Thyroid gland (tissue), 4 donors: ENCODE results near the gene NUP188. TPM values are rescaled to one million over a fixed set of nuclear protein-coding genes. Genes with fewer than 3 reads are reported as not detected.

Experiments
- DNase-seq, 2 donors: peaks; one replicate each; pipeline ENCODE4 v3.0.0-alpha.2; 2019
- H3K27ac ChIP-seq, 3 donors: fragments of 200-600 bp; sonication (generic); 1 replicate in 2 of 3; 2 replicates in 1 of 3; pipeline ENCODE4 v1.5.1; 2016 to 2019; ENCODE audit warnings: mild to moderate bottlenecking in 1 of 3, moderate library complexity in 1 of 3
- H3K27me3 ChIP-seq: fragments of 200-600 bp; sonication (generic); one replicate; pipeline ENCODE4 v1.5.1; 2019
- H3K36me3 ChIP-seq, 2 donors: fragments of 200-600 bp; sonication (generic); one replicate each; pipeline ENCODE4 v1.5.1; 2016 to 2019
- H3K4me1 ChIP-seq, 2 donors: fragments of 200-600 bp; sonication (generic); one replicate each; pipeline ENCODE4 v1.5.1; 2017 to 2019
- H3K4me3 ChIP-seq, 3 donors: fragments of 200-600 bp; sonication (generic); replicated peaks in 1 of 3; 1 replicate in 2 of 3; 2 replicates in 1 of 3; pipeline ENCODE4 v1.5.1; 2016; ENCODE audit warnings: mild to moderate bottlenecking in 1 of 3
- H3K9me3 ChIP-seq: fragments of 200-600 bp; sonication (generic); one replicate; pipeline ENCODE4 v1.5.1; 2017
- POLR2A ChIP-seq, 2 donors: fragments of 450-650 bp; IDR thresholded peaks; one replicate each; pipeline ENCODE4 v1.6.1; 2017; ENCODE audit warnings: antibody characterized with exemption in 2 of 2, mild to moderate bottlenecking in 2 of 2, moderate library complexity in 1 of 2
- WGBS, 2 donors: methylation state at CpG; one replicate each; pipeline ENCODE4 v1.1.5; 2017; 5-methylcytosine and 5-hydroxymethylcytosine counted together
- intact Hi-C: fragments of 100-400 bp; cut with DNase I; formaldehyde crosslinking; loops from one replicate; pipeline ENCODE4 v1.15.1; 2023
- total RNA-seq, 4 donors: library from RNA; depleted of rRNA; stranded (reverse); fragments of >200 nt; gene quantifications; one replicate each; pipeline ENCODE4 v1.2.3, GENCODE V29; 2016
- TF ChIP-seq, protein P1 (sequence below), 6 experiments: fragments of 200-600 bp in 3 of 6; fragments of 450-650 bp in 3 of 6; sonication (generic) in 3 of 6; IDR thresholded peaks; one replicate each; pipeline ENCODE4 v1.5.1; 2016 to 2019; ENCODE audit warnings: antibody characterized with exemption in 6 of 6, mild to moderate bottlenecking in 2 of 6, inconsistent platforms in 1 of 6, moderate library complexity in 1 of 6

NUP188 gene
- total RNA-seq, 4 donors from 2014 or later, result 27.1 to 78.2 (median 35.8) TPM

DNA sequence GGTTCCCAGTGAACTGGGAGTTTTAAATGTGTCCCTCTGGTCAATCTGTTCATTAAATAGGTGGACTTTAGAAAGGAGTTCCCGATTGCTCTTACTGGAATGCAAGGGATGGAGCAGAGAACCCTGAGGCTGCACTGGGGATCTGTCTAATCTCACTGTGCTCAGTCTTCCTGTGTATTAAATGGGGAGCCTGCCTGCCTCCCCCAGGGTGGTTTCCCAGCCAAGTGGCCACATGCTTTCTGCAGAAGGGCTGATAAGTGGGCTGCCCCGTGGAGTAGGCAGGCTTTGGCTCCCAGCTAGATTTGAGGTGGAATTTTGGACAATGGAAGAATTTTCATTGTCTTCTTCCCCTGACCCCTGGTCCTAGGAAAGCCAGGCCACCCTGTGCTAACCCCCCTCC, 40.8 kb upstream of the NUP188 start:
- H3K27me3 ChIP-seq, result no peaks in the 10 kb centered on the region
- no peaks in the 10 kb centered on the region for H3K9me3 ChIP-seq
- H3K36me3 ChIP-seq, result peaks cover 27 to 29% of the 10 kb centered on the region in 2 donors
- TF ChIP-seq POLR2A (IDR thresholded peaks at IDR 0.05), result no peak
- TF ChIP-seq, protein P1, sequence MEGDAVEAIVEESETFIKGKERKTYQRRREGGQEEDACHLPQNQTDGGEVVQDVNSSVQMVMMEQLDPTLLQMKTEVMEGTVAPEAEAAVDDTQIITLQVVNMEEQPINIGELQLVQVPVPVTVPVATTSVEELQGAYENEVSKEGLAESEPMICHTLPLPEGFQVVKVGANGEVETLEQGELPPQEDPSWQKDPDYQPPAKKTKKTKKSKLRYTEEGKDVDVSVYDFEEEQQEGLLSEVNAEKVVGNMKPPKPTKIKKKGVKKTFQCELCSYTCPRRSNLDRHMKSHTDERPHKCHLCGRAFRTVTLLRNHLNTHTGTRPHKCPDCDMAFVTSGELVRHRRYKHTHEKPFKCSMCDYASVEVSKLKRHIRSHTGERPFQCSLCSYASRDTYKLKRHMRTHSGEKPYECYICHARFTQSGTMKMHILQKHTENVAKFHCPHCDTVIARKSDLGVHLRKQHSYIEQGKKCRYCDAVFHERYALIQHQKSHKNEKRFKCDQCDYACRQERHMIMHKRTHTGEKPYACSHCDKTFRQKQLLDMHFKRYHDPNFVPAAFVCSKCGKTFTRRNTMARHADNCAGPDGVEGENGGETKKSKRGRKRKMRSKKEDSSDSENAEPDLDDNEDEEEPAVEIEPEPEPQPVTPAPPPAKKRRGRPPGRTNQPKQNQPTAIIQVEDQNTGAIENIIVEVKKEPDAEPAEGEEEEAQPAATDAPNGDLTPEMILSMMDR (IDR thresholded peaks at IDR 0.05), result no peak
- DNase-seq, result no peak
- H3K4me1 ChIP-seq, result peaks cover 3 to 26% of the 10 kb centered on the region in 2 donors
- H3K27ac ChIP-seq, result no peak overlapping the region
- intact Hi-C loops, result no loop called here
- H3K4me3 ChIP-seq, result no peak overlapping the region
- WGBS, 2 donors, result 60 to 65% methylated on average over 2 of the region's 2 CpGs

DNA sequence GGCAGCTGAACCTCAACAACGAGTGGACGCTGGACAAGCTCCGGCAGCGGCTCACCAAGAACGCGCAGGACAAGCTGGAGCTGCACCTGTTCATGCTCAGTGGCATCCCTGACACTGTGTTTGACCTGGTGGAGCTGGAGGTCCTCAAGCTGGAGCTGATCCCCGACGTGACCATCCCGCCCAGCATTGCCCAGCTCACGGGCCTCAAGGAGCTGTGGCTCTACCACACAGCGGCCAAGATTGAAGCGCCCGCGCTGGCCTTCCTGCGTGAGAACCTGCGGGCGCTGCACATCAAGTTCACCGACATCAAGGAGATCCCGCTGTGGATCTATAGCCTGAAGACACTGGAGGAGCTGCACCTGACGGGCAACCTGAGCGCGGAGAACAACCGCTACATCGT, 39.1 kb upstream of the NUP188 start:
- Histone ChIP-seq H3K27ac (no peak overlapping the region), H3K4me3 (no peak overlapping the region), H3K27me3 (no peaks in the 10 kb centered on the region), H3K36me3 (peaks cover 27 to 29% of the 10 kb centered on the region in 2 donors), H3K4me1 (peaks cover 19 to 36% of the 10 kb centered on the region in 2 donors), H3K9me3 (no peaks in the 10 kb centered on the region)
- DNase-seq, result no peak
- WGBS, 2 donors, result 96 to 97% methylated on average over 13 to 23 of the region's 24 CpGs
- TF ChIP-seq, protein P1 (IDR thresholded peaks at IDR 0.05), result no peak
- no peak for TF ChIP-seq POLR2A (IDR thresholded peaks at IDR 0.05)
- intact Hi-C loops, result no loop called here

DNA sequence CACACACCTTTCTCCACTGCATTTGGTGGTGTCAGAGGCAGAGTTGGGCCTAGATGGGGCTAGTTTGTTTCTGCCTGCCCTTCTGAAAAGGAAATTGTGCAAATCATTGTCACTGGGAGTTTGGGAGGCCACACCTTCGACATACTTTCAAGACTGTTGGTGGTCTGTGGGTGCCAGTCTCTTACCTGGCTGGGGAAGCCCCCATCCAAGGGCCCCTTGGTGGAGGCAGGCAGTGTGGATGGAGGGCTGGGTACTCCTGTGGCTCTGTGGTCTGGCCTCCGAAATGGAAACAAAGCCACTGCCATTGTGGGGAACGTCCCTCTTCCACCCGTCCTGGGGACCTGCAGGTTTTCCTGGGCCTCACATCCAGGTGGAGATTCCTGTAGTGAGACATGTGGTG, 37.6 kb upstream of the NUP188 start:
- TF ChIP-seq, protein P1 (IDR thresholded peaks at IDR 0.05), result no peak
- no peak for TF ChIP-seq POLR2A (IDR thresholded peaks at IDR 0.05)
- Histone ChIP-seq H3K27ac (peak overlapping the region in 2 of 3 donors; percentile 27 to 88), H3K4me3 (no peak overlapping the region), H3K27me3 (no peaks in the 10 kb centered on the region), H3K9me3 (no peaks in the 10 kb centered on the region), H3K36me3 (peaks cover 27 to 29% of the 10 kb centered on the region in 2 donors), H3K4me1 (peaks cover 29 to 51% of the 10 kb centered on the region in 2 donors)
- intact Hi-C loops, result no loop called here
- 82 to 91% methylated on average over 4 of the region's 4 CpGs for WGBS, 2 donors
- no peak for DNase-seq

DNA sequence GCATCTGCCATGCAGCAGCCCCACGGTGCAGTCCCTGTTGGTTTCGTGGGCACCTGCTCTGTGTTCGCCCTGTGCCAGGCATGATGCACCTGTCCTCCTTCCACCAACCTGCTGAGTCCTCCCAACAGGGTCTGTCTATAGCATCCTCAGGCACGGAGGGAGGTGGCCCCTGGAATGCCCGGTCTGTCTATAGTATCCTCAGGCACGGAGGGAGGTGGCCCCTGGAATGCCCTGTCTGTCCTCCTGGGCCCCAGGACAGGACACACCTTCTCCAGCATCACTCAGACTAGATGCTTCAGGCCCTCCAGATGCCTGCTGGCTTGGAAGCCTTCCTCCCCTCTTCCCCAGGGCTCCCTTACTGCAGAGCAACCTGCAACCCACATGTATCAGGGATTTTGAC, 36.6 kb upstream of the NUP188 start:
- H3K4me3 ChIP-seq, result no peak overlapping the region

DNA sequence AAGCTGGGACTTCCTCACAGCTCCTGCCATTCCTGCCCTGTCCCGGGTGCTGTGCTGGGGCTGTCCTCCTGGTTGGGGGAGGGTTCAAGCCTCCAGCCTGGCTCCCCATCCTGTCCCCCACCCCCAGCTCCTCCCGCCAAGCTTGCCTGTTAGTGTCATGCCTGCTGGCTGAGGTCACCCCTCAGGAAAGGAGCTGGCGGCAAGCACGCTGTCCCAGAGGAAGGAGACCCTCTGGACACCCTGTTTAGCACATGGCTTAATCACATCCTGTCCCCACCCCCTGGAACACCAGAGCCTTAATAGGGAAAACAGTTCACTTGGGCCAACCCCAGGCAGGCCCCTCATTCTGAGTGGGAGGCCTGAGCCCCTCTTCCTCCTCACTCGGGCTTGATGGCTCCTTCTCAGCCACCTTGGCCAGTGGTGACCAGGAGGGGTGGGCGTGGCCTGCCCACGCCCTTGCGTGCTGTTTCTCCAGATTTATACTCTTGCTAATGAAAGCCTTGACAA, 35.9 kb upstream of the NUP188 start:
- TF ChIP-seq, protein P1 (IDR thresholded peaks at IDR 0.05), result no peak
- no peak for TF ChIP-seq POLR2A (IDR thresholded peaks at IDR 0.05)
- 56 to 64% methylated on average over 8 of the region's 8 CpGs for WGBS, 2 donors
- Histone ChIP-seq H3K27me3 (no peaks in the 10 kb centered on the region), H3K4me3 (no peak overlapping the region), H3K4me1 (peaks cover 41 to 69% of the 10 kb centered on the region in 2 donors), H3K27ac (peak overlapping the region; percentile 83 to 88 (median 85)), H3K36me3 (peaks cover 27 to 32% of the 10 kb centered on the region in 2 donors), H3K9me3 (no peaks in the 10 kb centered on the region)
- DNase-seq, result peak in 1 of 2 donors; percentile 37
- intact Hi-C loops, result no loop called here

More for the DNA sequence above, 36.6 kb upstream of the NUP188 start:
- H3K27ac ChIP-seq, result peak overlapping the region in 2 of 3 donors; percentile 83 to 88
- 80 to 96% methylated on average over 3 to 6 of the region's 6 CpGs for WGBS, 2 donors
- intact Hi-C loops, result no loop called here
- H3K27me3 ChIP-seq, result no peaks in the 10 kb centered on the region
- H3K4me1 ChIP-seq, result peaks cover 34 to 62% of the 10 kb centered on the region in 2 donors
- TF ChIP-seq, protein P1 (IDR thresholded peaks at IDR 0.05), result no peak
- TF ChIP-seq POLR2A (IDR thresholded peaks at IDR 0.05), result no peak
- H3K9me3 ChIP-seq, result no peaks in the 10 kb centered on the region
- no peak for DNase-seq
- H3K36me3 ChIP-seq, result peaks cover 27 to 29% of the 10 kb centered on the region in 2 donors
